Measurements from ENCODE around the gene HMX1.

DNA sequence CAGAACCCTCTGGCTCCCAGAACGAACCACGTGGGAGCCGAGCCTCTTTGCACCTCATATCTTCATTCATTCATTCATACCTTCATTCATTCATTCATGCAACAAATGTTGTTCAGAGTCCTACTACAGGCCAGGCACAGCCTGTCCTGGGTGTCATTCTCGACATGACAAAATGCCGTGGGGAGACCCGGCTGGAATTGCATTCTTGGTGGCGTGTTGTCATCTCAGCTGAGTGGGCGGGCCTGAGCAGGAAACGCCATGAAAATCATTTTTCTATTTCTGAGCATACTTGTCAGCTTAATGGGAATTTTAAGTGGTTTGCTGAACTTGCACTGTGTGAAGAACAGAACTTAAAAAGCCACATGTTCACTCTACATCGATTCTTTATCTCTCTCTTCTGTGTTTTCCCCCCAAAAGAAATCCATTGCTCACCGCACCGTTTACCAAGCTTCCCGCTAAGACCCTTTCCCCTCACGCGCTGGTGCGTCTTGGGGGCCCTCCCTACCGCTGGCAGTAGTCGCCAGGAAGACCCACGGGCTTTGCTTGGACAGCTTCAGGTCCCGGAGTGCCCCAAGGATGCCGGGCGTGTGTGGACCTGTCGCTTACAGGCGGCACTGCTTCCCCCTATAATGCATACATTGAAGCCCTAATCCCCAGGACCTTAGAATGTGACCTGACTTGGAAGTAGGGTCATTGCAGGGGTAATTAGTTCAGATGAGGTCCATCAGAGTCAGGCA is 41.6 kb upstream of the HMX1 start:
- TF ChIP-seq, protein P1, sequence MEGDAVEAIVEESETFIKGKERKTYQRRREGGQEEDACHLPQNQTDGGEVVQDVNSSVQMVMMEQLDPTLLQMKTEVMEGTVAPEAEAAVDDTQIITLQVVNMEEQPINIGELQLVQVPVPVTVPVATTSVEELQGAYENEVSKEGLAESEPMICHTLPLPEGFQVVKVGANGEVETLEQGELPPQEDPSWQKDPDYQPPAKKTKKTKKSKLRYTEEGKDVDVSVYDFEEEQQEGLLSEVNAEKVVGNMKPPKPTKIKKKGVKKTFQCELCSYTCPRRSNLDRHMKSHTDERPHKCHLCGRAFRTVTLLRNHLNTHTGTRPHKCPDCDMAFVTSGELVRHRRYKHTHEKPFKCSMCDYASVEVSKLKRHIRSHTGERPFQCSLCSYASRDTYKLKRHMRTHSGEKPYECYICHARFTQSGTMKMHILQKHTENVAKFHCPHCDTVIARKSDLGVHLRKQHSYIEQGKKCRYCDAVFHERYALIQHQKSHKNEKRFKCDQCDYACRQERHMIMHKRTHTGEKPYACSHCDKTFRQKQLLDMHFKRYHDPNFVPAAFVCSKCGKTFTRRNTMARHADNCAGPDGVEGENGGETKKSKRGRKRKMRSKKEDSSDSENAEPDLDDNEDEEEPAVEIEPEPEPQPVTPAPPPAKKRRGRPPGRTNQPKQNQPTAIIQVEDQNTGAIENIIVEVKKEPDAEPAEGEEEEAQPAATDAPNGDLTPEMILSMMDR (IDR thresholded peaks at IDR 0.05): no peak
- TF ChIP-seq POLR2AphosphoS5 (IDR thresholded peaks at IDR 0.05): no peak

All from breast epithelium (tissue), 3 donors.